WERI-Rb-1 (cell line): ENCODE data around the gene VPS35L.
A peak's percentile ranks its signal among the peaks of the same experiment; 100 is the strongest.

Source experiments
- DNase-seq: peaks from one replicate; pipeline ENCODE4 v3.0.0-alpha.2; 2020
- H3K27ac ChIP-seq: fragments of 250-450 bp; sonication (Bioruptor Pico); 2 replicates; pipeline ENCODE4 v1.5.1; 2020; ENCODE audit warnings: mild to moderate bottlenecking, moderate library complexity
- H3K27me3 ChIP-seq: fragments of 250-450 bp; sonication (Bioruptor Pico); 2 replicates; pipeline ENCODE4 v1.5.1; 2021; ENCODE audit warnings: mild to moderate bottlenecking, low read depth, moderate library complexity; ENCODE audit not compliant: insufficient read depth, severe bottlenecking
- H3K36me3 ChIP-seq: fragments of 250-450 bp; sonication (Bioruptor Pico); 2 replicates; pipeline ENCODE4 v1.5.1; 2020; ENCODE audit warnings: mild to moderate bottlenecking, moderate library complexity
- H3K4me3 ChIP-seq: 2 replicates; pipeline ENCODE4 v1.5.1; 2011; ENCODE audit warnings: low read depth, mild to moderate bottlenecking, control low read depth, low read length
- H3K9me3 ChIP-seq: fragments of 250-450 bp; sonication (Bioruptor Pico); 2 replicates; pipeline ENCODE4 v1.5.1; 2021; ENCODE audit warnings: mild to moderate bottlenecking, moderate library complexity; ENCODE audit not compliant: severe bottlenecking
- CTCF ChIP-seq: IDR thresholded peaks from 2 replicates; pipeline ENCODE4 v1.5.1; 2011; ENCODE audit warnings: low read depth, mild to moderate bottlenecking, control low read depth, inconsistent platforms, low read length

Gene VPS35L

DNA sequence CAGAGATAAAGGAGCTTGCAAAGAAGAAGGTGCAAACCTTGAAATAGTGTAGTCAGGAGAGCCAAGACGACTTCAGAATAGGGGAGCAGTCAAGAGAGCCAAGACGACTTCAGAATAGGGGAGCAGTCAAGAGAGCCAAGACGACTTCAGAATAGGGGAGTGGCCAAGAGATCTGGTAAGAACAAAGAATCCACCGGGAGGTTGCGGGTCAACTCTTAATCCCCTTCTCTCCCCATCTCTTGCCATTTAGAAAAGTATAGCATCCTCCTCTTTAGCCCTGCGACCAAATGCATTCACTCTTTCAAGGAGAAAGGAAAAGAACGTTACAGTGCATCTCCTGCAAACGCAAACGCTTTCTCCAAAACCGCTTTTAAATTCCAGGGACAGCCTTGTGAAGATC is 161.8 kb downstream of the VPS35L start:
- Histone ChIP-seq H3K36me3 (peaks cover 38% of the 10 kb centered on the region), H3K9me3 (no peaks in the 10 kb centered on the region), H3K27ac (peak overlapping the region; percentile 92), H3K27me3 (no peaks in the 10 kb centered on the region), H3K4me3 (peak overlapping the region; percentile 98)
- no peak for TF ChIP-seq CTCF
- DNase-seq, result peak; percentile 17

GRCh38 chr16:19717741-19718623 is 162.5 kb downstream of the VPS35L start, which contains the start of the genes IQCK and KNOP1:
IQCK (plus strand) TSS chr16:19718271; CDS start chr16:19718307, 36 bp downstream.
KNOP1 (minus strand) TSS chr16:19718227; CDS start chr16:19715035, 3,192 bp downstream.
- Histone ChIP-seq H3K4me3 (peak within 1 kb of the TSS; percentile 98), H3K36me3 (peaks cover 32% of the 10 kb centered on the region), H3K9me3 (no peaks in the 10 kb centered on the region), H3K27ac (peak within 1 kb of the TSS; percentile 92), H3K27me3 (no peaks in the 10 kb centered on the region)
- peak; percentile 90 for DNase-seq
- TF ChIP-seq CTCF, result no peak

DNA sequence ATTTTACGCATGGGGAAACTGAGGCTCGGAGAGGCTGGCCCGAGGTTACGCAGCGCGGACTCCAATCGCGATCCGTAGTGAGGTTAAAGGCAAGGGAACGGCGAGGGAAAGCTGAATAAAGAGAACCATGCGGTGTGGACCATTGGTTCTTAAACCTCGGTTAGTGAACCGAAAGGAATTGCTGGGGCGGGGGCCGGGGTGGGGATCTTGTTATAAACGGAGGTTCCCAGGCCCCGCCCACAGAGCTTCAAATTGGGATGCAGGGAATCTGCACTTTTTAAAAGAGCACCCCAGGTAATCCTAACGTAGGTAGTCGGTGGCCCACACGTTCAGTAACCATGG is 163.1 kb downstream of the VPS35L start:
- no peaks in the 10 kb centered on the region for H3K9me3 ChIP-seq
- no peak for DNase-seq
- H3K4me3 ChIP-seq, result peak overlapping the region; percentile 98
- no peaks in the 10 kb centered on the region for H3K27me3 ChIP-seq
- peak overlapping the region; percentile 92 for H3K27ac ChIP-seq
- H3K36me3 ChIP-seq, result peaks cover 26% of the 10 kb centered on the region
- no peak for TF ChIP-seq CTCF

DNA sequence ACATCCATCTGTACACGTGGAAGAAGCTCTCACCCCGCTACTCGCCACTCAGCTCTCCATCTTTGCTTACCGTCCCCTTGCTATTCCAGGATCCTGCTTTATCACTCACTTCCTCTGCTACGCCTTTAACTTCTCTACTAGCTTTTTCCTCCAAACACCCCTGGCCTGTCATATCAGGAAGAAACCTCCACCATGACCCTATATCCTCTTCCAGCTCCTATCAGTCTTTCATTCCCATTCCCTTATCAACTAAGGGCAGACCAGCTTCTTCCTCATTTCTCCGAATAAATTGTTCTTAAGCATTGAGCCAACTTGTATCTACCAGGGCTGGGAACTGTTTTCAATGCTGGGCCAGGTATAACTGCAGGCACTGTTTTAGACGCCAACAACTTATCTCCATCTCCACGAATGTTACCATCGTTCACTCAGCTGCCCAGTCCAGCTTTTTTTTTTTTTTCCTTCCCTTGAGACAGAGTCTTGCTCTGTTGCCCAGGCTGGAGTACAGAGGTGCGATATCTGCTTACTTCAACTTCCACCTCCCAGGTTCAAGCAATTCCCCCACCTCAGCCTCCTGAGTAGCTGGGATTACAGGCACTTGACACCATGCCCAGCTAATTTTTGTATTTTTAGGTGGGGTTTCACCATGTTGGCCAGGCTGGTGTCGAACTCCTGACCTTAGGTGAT is 166.9 kb downstream of the VPS35L start:
- TF ChIP-seq CTCF, result no peak
- 0 out of 2 replicates have a peak, but pooled peaks cover 3% of the 10 kb centered on the region for H3K36me3 ChIP-seq
- no peak for DNase-seq
- H3K27ac ChIP-seq, result no peak overlapping the region
- no peaks in the 10 kb centered on the region for H3K9me3 ChIP-seq
- H3K4me3 ChIP-seq, result no peak overlapping the region
- H3K27me3 ChIP-seq, result no peaks in the 10 kb centered on the region

GRCh38 chr16:19722981-19723380 is 167.5 kb downstream of the VPS35L start:
- Histone ChIP-seq H3K4me3 (no peak overlapping the region), H3K9me3 (no peaks in the 10 kb centered on the region), H3K27ac (no peak overlapping the region), H3K27me3 (no peaks in the 10 kb centered on the region), H3K36me3 (0 out of 2 replicates have a peak, but pooled peaks cover 3% of the 10 kb centered on the region)
- no peak for TF ChIP-seq CTCF
- peak; percentile 54 for DNase-seq
